Measurements from ENCODE around the gene DENND4A.
A peak's percentile ranks its signal among the peaks of the same experiment; 100 is the strongest.

The DENND4A gene

DNA sequence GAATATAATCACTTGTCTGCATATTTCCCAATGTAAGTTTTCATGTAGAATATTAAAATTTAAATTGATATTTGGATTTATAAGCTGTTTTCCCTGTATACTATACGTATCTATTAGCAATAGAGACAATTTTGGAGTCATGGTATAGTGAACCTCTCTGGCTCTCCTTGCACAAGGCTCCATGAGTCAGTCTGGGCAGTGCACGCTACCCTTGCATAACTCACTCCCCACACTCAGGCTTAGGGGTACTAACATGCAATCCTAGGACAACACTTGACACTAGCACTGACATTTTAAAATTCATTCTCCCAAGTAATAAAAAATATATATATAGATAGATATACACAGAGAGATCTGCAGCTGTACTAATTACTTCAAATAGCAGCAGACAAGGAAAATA is 131.2 kb downstream of the DENND4A start:
- no peak for DNase-seq

DNA sequence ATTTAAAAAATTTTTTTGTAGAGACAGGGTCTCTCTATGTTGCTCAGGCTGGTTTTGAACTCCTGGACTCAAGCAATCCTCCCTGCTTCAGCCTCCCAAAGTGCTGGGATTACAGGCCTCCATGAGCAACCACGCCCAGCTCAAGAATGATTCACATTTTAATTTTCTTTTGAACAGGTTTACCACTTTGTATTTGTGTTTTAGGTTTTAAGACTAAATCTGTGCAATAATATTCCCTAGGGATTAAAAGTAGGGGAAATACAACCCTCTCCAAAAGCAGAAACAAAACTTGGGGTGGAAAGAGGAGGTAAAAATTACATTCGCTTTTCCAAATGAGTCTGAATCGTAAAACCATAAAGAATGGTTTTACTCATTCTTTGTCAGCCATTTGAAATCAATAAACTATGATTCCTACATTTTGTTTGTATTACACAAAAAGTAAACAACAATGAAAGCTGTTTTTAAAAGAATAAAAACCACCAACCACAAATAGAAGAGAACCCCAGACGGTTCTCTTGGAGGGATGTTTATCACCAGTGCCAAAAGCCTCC is 132.5 kb downstream of the DENND4A start:
- no peak for DNase-seq

DNA sequence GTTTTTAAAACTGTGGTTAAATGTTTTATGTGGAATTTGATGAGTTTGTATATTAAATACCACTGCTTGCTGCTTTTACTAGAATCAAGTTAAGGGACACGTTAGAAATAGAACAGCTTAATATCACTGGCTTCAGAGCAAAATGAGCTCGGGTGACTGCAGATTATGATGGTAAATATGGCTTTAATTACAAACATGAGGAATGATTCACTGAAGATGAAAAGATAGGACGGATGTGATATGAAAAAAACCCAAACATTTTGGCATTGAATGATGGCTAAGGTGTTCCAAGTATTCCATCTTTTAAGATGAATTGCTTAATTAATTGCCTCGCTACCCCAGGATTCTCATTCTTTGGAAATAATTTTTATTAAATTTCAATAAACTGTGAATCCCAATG is 136.6 kb downstream of the DENND4A start:
- no peak for DNase-seq

DNA sequence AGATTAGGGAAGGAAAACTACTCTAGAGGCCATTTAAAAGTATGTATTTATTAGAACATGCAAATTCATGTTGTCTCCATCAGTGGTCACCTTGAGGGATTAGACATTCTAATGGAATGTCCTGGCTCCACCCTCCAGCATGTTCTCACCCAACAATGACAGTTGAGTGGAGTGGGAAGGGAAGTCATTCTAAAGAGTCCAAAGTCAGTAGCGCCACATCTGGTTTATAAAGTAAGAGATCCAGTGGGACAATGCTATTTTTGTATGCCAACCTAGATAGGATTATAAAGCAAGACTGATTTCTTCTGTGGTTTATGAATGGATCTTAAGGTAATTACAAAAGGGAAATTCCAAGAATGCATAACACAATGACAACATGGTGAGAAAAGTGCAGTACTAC is 137.1 kb downstream of the DENND4A start:
- no peak for DNase-seq

DNA sequence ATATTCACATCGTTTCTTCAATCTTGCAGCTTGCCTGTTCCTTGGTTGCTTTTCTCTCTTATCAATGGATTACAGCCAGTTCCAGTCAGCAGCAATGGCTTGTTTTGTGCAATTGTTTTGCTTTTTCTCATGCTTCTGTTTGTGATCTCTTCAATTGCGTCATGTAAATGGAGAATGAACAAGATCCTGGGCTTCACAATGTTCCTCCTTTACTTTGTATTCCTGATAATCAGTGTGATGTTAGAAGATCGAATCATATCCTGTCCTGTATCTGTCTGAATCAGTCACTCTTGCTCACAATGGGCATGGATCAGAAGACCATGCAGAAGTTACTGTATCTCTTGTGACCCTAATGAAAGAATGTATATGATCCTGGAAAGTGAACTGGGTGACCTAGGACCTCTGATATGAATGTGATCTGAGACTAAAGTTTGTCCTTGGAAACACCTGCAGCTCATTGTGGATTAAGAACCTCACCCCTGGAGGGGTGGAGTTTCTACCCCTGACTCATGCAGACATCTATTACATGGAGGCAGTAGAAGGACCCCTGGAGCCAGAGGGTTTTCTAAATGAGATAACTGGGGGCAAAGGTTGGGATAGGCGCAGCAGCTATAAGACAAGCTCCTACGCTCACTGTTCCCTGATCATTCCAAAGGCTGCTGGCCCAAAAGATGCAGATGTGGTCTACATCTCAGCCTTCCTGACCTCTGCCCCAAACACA is 138.1 kb downstream of the DENND4A start:
- DNase-seq = no peak

DNA sequence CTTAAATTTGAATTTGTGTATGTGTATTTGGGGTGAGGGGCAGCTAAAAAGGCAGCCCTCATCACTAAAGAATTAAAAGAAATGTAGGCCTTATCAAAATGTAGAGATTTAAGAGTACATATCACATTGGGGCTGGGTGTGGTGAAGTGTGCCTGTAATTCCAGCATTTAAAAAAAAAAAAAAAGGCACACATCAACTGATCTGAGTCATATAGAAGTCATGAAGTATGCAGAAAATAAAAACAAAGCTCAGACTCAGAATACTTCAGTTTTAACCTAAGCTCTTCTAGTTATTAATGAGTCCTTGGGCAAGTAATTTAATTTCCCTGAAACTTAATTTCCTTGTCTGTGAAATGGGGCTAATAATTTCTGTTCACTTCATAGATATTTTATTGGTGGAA is 138.8 kb downstream of the DENND4A start:
- no peak for DNase-seq

DNA sequence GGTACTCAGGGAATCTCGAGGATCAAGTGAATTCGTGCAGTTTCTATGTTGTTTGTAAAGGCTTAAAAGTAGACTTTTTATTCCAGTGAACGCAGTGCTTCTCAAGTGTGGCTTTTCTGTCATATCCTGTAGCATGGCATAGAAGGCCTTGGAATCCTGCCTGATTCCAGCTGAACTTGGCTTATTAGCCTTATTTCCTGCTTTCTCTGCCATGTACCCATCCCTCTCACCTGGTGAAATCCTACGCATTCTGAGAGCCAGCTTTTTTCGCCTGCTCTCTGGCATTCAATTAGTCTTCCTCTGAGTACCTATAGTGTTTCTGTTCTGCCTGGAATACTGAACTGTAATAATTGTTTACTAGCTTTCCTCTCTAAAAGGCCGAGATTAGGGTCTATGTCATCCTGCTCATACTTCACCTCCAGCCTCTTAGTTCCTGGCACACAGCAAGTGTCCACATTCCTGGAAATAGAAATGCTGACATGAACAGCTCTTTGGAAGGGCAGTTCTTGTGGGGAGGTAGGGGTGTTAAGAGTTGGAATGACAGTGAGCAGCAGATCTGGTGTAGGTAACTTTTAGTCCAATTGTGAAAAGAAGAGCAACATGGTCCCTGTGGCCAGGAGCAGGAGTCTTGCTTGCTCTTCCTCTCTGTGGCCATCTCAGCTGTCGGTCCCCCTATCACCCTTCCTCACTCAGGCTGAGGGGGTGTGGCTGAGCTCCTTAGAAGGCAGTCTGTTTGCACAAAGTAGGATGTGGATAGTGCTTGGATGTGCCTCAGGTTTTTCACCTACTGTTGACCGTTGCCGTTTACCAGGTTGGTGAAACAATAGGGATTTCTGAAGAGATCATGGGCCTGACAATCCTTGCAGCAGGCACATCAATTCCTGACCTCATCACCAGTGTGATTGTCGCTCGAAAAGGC is 140.0 kb downstream of the DENND4A start:
- no peak for DNase-seq

DNA sequence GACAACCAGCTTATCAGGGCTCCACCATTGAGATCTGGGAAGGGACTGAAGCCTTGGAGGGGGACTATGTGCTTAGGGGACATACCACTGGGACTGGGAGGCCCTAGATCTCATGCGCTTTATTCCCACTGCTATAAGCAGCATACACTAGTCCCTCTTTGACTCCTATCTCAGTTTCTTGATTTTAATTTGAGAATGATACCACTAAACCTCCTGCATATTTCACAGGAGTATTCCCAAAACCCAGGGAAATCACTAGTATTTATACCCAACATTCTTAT is 141.1 kb downstream of the DENND4A start:
- DNase-seq = no peak

DNA sequence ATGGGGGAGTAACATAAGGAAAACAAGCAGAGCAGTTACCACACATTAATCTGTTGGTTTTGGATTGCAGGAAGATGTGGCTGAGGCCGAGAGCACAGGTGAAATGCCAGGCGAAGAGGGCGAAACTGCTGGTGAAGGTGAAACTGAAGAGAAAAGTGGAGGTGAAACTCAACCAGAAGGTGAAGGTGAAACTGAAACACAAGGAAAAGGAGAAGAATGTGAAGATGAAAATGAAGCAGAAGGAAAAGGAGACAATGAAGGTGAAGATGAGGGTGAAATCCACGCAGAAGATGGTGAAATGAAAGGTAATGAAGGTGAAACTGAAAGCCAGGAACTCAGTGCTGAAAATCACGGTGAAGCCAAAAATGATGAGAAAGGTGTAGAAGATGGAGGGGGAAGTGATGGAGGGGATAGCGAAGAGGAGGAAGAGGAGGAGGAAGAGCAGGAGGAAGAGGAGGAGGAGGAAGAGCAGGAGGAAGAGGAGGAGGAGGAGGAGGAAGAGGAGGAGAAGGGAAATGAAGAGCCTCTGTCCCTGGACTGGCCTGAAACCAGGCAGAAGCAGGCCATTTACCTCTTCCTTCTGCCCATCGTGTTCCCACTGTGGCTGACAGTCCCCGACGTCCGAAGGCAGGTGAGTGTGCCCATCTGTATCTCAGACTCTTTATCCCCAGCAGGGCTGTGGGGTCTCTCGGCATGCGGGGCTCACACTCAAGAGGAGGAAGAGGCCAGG is 141.6 kb downstream of the DENND4A start:
- no peak for DNase-seq

DNA sequence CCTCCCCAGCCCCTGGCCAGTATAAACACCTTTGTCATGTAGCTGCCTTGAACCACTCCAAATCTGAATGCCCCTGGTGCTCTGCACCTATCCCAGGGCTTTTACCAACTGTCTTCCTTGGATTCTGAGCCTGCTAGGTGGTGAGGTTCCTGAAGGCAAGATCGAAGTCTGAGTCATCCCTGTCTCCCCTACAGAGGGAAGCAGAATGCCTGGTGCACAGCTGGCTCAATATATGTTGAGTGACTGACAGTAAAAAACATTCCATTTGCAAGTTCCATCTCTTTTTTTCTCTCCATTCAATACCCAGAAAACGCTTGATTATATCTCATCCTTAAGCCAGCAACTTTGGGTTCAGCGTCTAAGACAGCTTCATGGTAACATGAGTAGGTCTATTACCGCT is 145.6 kb downstream of the DENND4A start:
- DNase-seq = no peak

DNA sequence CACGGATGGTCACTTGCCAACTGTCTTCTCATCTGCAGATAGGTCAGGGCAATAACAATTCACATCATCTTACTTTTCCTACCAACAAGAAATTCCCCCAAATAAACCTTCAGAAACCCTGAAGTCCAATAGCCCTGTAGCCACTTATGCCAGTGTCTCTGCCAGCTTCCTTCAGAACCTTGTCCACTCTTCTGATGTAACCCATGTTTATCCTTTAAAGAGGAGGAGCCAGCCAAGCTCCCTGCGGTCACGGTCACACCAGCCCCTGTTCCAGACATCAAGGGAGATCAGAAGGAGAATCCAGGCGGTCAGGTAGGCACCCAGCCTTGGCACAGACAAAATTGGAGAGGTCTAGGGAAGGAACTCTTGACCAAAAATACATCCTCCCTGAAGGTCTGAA is 146.7 kb downstream of the DENND4A start:
- DNase-seq = no peak

DNA sequence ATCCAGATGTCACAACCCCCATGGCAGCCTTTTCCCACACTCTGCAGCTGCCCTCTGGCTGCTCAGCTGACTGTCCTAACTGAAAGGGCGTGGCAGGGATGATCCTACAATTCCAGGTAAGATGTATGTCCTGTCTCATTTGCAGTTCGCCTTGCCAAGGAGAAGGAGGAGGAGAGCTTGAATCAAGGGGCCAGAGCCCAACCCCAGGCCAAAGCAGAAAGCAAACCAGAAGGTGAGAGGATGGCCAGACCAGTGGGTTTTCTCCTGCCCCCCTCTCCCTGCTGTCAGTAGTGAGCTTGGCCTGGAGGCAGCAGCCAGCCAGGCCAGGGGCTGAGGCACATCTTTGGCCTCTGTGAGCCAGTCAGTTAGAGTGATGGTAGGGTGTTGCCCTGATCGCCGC is 147.8 kb downstream of the DENND4A start:
- DNase-seq = no peak

DNA sequence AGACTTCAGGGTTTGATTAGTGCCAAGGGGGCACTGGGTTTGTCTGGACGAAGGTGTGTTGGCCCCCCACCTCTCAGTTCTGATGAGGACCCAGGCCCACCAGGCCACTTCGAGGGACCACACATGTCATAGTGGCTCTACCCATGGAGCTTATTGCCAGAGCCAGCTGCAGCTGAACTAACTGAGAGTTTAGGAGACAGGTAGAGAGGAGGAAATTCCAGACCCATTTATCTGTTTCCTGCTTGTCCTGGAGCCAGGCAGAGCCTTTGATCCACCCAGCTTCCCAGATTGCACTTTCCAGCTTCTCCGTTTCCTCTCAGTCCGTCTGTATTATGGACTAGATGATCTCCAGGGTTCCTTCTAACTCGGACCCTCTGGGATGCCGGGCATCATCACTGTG is 149.5 kb downstream of the DENND4A start:
- no peak for DNase-seq

DNA sequence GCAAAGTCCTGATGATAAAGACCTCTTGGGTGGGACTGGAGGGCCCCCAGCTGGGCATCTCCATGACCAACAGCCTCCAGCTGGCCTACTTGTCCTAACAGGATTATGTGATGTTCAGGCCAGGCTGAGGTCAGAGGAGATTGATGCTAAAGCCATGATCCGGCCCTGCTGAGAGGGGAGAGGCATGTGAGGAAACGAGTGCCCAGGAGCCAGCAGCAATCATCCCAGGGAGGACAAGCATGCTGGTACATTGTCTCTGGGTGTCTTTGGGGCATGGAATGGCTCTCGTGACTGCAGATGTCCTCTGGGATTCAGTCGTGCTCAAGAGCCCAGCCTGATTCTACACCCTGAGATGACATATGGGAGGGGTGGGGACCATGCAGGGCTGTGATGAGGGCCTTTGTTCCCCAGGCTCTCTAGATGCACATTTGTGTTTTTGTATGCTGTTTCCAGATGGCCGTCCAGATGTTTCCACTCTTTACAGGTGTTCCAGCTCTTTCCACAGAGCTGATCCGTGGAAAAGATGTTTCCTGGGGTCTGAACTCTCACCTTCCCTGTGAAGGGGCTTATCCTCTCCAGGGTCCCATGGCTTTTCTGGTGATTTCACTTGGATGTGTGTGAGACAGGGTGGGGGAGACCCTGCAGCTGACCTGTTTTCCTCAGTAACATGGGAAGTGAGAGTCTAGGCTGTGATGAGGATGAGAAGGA is 150.2 kb downstream of the DENND4A start:
- DNase-seq = no peak

DNA sequence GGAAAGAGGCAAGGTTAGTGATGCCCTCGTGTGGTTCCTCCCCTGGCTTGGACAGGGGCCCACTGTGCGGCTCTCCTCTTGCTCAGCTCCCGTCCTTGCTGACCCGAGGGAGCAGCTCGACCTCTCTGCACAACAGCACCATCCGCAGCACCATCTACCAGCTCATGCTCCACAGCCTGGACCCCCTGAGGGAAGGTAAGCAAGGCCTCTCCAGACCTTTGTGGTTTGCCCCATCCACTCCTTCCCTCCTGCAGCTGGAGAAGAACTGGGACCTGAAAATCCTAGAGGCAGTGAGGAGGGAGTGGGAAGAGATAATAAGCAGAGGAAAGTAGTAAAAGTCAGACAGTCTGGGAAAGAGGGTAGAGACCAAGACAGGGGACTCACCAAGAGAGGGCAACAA is 152.6 kb downstream of the DENND4A start:
- DNase-seq = no peak

DNA sequence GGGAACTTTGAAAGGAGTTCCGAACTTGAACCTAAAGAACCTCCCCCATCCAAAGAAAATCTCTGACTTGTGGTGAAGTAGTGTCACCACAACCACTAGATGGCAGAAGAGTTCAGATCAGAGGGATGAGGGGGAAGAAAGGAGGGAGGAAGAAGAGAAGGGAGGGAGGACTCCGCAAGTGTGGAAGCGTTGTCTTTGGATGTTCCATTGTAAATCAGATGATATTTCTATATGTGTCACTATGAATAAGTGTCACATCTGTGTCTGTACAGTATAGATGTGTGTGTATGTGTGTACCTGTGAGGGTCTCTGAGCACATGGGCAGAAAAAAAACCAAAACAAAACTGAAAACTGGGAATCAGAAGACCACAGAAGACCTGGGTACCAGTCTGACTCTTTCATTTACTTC is 153.4 kb downstream of the DENND4A start:
- DNase-seq = peak; percentile 10 to 23

DNA sequence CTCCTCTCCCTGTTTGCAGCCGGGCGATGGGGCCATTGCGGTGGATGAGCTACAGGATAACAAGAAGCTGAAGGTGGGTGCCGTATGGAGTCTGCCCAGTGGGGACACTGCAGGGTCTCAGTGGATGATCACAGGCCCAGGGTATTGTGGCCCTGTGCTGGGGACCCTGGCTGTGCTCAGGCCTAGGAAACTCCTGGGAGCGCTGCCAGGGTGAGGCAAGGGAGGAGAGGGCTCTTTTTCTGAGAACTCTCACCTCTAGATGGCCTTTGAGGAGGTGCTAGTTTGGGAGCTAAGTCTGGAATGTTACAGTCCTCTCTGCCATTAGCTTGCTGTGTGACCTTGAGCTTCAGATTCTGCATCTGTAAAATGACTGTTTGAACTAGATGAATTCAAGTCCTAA is 154.0 kb downstream of the DENND4A start:
- DNase-seq = no peak

DNA sequence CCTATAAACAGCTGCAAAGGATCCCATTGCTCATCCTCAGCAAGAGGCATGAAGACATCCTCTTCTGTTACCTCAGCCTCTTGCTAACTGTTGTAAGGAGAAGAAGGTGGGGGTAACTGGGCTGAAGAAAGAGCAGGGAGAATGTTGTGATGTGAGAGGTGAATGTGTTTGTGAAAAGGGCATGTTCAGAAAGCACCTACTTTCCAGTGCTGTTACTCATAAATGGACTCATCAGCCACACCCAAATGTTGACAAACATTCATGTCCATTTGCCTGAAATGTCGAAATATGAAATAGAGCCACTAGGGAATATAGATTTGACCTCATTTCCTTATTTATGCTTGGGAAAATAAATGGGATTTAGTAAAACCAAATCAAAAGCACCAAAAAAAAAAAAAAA is 157.7 kb downstream of the DENND4A start:
- DNase-seq = no peak

DNA sequence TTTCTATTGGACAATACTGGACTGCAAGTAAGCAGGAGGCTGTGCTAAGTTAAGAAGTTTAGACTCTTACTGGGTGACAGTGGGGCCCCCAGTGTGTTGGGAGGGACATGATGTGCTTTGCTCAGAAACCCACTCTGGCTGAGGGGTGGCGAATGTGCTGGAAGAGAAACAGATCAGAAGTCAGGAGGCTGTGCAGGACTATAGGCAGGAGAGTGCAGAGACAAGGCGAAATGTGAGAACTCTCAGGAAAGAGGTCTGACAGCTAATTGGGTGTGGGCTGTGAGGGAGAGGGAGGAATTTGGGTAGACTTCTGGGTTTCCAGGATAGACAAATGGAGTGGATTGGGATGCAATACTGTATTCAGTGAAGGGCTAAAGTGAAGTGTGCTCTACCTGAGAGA is 158.3 kb downstream of the DENND4A start:
- DNase-seq = no peak

DNA sequence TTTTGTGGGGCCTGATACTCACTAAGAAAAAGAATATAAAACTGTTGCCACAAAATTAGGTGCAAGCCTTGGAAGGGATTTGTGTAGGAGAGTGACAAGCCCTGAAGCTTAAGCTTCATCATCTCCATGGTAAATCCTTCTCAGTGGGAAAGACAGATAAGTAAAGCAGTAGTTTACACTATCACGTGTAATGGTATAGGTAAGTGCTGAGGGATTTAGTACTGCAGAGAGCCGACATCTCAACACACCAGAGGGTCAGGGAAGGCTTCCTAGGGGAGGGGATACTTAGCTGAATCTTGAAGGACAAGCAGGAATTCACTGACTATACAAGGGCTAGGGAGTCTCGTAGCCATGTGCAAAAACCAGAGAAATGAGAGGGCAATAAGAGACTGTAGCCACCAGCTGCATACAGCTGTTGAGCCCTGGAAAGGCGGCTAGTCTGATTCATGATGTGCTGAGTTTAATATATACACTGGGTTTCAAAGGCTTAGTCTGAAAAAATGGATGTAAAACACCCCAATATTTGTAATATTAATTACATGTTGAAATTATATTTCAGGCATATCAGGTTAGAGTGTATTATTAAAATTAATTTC is 159.2 kb downstream of the DENND4A start:
- no peak for DNase-seq

DNA sequence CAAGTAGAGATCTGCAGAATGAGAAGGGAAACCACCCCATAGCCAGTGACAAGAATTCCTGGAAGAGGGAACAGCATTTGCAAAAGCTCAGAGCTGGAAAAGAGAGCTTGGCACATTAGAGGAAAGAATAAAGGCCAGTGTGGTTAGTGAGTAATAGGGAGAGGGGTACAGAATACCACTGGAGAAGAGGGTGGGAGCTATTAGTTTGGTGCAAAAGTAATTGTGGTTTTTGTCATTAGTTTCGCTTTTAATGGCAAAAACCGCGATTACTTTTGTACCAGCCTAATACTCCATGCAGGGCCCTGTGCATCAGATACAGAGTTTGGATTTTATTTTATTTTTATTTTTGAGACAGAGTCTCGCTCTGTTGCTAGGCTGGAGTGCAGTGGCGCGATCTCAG is 160.6 kb downstream of the DENND4A start:
- no peak for DNase-seq

DNA sequence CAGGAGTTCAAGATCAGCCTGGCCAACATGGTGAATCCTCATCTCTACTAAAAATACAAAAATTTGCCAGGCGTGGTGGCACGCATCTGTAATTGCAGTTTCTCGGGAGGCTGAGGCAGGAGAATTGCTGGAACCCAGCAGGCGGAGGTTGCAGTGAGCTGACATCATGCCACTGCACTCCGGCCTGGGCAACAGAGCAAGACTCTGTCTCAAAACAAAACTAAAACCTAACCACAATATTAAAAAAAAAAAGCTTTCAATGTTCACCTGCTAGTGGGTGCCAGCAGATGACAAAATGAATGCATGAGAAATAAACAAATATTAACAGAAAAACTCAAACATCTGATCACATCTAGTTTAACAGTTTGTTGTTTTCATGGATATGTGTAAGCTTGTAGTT is 161.3 kb downstream of the DENND4A start:
- DNase-seq = no peak

DNA sequence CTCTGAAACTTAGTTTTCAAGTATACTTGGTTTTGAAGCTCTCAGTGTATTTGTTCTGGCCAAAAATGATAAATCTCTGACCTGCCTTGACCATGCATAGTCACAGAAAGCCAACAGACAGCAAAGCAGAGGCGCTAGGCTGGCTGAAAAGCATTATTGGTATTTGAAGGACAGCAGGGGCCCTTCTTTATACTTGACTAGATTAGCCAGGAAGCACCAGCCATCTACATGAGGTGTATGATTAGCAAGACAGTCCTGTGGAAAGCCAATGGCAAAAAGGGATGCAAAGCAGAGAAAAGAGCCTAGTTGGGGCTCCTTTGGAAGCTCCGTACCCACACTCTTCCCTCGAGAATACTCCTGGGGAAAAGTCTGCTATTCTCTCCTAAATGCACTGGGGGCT is 162.5 kb downstream of the DENND4A start:
- no peak for DNase-seq
